ENCODE data around the gene NEDD4L.

Gene NEDD4L

DNA sequence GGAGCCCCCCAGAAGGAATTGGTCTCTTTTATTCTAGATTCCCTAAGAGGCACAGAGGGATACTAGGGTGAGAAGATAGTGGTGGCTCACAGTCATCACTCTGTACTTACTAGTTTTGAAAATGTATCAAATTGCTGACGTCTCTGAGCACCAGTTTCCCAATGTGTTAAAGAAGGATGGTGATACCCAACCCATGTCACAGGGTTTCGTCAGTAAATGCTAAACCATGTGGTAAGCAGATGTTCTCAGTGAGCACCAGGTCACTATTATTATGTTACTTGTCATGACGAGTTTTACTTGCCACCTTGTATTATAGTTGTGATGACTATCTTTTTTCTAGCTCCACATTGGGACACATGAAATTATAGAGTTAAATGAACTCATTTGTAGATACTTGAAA is 54.7 kb downstream of the NEDD4L start:
- H3K27ac ChIP-seq: no peak overlapping the region
- ChIA-PET POLR2A (ENCODE audit: low non-redundant PET) (no interaction called here), CTCF (interaction anchor here (0.6 kb wide), 1 partner anchor 486 kb away, joined by 3 read pairs; no protein-coding TSS in a partner anchor)
- DNase-seq (ENCODE audit: low spot score): no peak
- TF ChIP-seq CTCF (conservative IDR thresholded peaks at IDR 0.05; ENCODE audit: low read depth): no peak

DNA sequence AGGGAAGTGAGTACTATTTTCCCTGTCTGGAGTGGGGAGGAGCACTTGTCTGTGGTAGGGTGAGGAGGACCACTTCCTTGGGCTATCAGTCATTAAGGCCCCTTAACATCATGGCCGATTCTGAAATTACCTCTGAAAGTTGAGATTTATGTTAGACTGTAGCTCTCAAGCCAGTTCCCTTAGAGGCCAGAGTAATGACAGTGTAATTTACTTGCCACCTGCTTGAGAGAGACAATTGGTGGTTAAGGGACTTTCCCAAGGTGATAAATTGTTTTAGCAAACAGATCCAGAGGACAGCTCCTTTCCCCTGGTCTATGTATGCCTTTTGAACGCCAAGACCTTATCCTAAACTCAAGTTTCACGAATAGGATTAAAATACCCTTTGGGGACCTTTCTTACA is 56.1 kb downstream of the NEDD4L start:
- ChIA-PET POLR2A (ENCODE audit: low non-redundant PET) (no interaction called here), CTCF (interaction anchor here (1.2 kb wide), 1 partner anchor 22 kb away, joined by 4 read pairs; no protein-coding TSS in a partner anchor)
- DNase-seq (ENCODE audit: low spot score): no peak
- no peak overlapping the region for H3K27ac ChIP-seq
- no peak for TF ChIP-seq CTCF (conservative IDR thresholded peaks at IDR 0.05; ENCODE audit: low read depth)

GRCh38 chr18:58101291-58101794 is 57.3 kb downstream of the NEDD4L start:
- no peak for DNase-seq (ENCODE audit: low spot score)
- H3K27ac ChIP-seq: no peak overlapping the region
- TF ChIP-seq CTCF (conservative IDR thresholded peaks at IDR 0.05; ENCODE audit: low read depth): no peak
- CTCF ChIA-PET: interaction anchor here (1.2 kb wide), 1 partner anchor 20 kb away, joined by 4 read pairs; no protein-coding TSS in a partner anchor
- POLR2A ChIA-PET (ENCODE audit: low non-redundant PET): no interaction called here

DNA sequence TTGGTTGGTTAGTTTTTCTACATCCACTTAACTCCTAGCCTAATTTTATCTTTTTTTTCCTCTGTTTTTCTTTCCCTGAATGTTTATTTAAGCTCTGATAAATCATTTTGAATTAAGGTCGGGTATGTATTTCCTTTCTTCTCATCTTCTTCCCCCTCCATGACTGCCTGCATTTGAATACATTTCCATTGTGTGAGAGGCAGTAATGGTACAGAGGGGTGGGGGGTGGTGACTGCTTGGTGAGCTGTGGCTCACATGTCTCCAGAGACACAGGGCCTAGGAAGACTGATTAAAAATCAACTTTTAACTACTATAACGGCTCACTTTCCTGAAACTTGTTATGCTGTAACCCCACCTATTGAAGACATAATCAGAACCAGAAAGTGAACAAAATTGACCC is 58.0 kb downstream of the NEDD4L start:
- no peak for TF ChIP-seq CTCF (conservative IDR thresholded peaks at IDR 0.05; ENCODE audit: low read depth)
- DNase-seq (ENCODE audit: low spot score): no peak
- no peak overlapping the region for H3K27ac ChIP-seq
- CTCF ChIA-PET: no interaction called here
- POLR2A ChIA-PET (ENCODE audit: low non-redundant PET): no interaction called here

GRCh38 chr18:58102875-58103274 is 58.8 kb downstream of the NEDD4L start:
- ChIA-PET CTCF (no interaction called here), POLR2A (ENCODE audit: low non-redundant PET) (no interaction called here)
- TF ChIP-seq CTCF (conservative IDR thresholded peaks at IDR 0.05; ENCODE audit: low read depth): no peak
- H3K27ac ChIP-seq: no peak overlapping the region
- no peak for DNase-seq (ENCODE audit: low spot score)

GRCh38 chr18:58103339-58103985 is 59.4 kb downstream of the NEDD4L start:
- no peak for DNase-seq (ENCODE audit: low spot score)
- TF ChIP-seq CTCF (conservative IDR thresholded peaks at IDR 0.05; ENCODE audit: low read depth): no peak
- ChIA-PET CTCF (interaction anchor here (0.6 kb wide), 1 partner anchor 10 kb away, joined by 5 read pairs; no protein-coding TSS in a partner anchor), POLR2A (ENCODE audit: low non-redundant PET) (no interaction called here)
- no peak overlapping the region for H3K27ac ChIP-seq
